GM08714 (cell line): ENCODE measurements around the gene ZNF70.

Experiments used
- H3K4me3 ChIP-seq: fragments of 200-500 bp; sonication (Bioruptor generic); 2 replicates; pipeline ENCODE4 v1.5.1; 2014; ENCODE audit warnings: mild to moderate bottlenecking, low read length, inconsistent platforms
- ZNF274 ChIP-seq: IDR thresholded peaks from 2 replicates; pipeline ENCODE4 v1.6.1; 2012; ENCODE audit warnings: mild to moderate bottlenecking, low read depth, low read length

ZNF70 gene

DNA sequence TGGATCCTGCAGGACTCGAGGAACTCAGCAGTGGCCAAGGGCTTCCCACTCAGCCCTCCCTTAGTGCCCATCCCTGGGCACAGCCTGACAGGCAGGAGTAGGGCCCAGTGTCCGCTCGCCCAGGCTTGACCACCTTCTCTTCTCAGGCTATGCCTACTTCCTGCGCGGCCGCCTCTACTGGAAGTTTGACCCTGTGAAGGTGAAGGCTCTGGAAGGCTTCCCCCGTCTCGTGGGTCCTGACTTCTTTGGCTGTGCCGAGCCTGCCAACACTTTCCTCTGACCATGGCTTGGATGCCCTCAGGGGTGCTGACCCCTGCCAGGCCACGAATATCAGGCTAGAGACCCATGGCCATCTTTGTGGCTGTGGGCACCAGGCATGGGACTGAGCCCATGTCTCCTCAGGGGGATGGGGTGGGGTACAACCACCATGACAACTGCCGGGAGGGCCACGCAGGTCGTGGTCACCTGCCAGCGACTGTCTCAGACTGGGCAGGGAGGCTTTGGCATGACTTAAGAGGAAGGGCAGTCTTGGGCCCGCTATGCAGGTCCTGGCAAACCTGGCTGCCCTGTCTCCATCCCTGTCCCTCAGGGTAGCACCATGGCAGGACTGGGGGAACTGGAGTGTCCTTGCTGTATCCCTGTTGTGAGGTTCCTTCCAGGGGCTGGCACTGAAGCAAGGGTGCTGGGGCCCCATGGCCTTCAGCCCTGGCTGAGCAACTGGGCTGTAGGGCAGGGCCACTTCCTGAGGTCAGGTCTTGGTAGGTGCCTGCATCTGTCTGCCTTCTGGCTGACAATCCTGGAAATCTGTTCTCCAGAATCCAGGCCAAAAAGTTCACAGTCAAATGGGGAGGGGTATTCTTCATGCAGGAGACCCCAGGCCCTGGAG lies 32.6 kb upstream of the ZNF70 start:
- no peak overlapping the region for H3K4me3 ChIP-seq
- no peak for TF ChIP-seq ZNF274

DNA sequence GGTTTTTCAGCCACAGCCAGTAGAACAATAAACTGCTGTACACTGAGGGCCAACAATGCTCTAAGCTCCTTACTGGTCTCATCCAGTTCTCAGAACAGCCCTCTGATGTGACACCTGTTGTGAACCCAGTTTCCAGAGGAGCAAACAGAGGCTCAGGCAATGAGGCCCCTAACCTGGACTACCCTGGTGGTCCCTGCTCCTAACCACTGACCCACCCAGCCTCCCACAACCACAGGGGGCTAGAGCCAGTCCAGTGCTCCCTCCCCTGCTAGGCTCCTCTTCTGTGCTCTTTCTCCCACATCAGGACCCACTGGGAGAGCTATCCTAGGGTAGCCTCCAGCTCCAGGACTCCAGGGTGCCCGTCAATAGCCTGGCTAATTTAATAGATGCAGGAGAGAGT lies 31.8 kb upstream of the ZNF70 start:
- no peak for TF ChIP-seq ZNF274

DNA sequence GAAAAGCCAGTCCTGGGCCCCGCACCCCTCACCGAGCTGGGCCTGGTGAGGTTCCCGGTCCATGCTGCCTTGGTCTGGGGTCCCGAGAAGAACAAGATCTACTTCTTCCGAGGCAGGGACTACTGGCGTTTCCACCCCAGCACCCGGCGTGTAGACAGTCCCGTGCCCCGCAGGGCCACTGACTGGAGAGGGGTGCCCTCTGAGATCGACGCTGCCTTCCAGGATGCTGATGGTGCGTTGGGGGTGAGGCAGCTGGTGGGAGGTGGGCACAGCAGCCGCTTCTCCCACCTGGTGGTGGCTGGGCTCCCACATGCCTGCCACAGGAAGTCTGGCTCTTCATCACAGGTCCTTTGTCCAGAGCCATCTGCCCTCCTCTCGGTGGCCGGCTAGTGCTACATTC lies 31.3 kb upstream of the ZNF70 start:
- TF ChIP-seq ZNF274 = no peak
- H3K4me3 ChIP-seq = no peak overlapping the region

More for the DNA sequence above, 31.8 kb upstream of the ZNF70 start:
- no peak overlapping the region for H3K4me3 ChIP-seq

DNA sequence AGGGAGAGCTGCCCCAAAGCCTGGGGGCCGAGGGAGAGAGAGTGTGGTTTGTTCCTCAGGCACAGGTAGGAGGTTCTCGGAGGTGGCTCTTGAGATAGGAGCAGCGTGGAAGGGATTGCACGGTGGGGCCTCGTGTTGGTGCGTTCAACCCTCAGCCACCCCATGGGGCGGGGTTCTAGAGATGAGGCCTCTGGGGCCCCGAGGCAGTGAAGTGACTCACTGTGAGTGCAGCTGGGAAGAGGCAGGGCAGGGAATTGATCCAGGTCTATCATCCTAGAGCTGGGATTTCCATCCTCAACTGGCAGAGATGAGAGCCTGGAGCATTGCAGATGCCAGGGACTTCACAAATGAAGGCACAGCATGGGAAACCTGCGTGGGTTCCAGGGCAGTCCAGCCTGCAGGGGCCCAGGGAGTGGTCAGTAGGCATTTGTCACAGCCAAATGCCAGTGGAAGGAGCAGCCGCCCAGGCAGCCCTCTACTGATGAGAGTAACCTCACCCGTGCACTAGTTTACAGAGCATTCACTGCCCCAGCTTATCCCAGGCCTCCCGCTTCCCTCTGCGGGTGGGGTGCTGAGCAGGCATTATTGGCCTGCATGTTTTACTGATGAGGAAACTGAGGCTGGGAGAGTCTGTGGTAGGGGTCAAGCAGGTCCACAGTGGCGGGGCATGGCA lies 30.7 kb upstream of the ZNF70 start:
- H3K4me3 ChIP-seq = no peak overlapping the region
- TF ChIP-seq ZNF274 = no peak

DNA sequence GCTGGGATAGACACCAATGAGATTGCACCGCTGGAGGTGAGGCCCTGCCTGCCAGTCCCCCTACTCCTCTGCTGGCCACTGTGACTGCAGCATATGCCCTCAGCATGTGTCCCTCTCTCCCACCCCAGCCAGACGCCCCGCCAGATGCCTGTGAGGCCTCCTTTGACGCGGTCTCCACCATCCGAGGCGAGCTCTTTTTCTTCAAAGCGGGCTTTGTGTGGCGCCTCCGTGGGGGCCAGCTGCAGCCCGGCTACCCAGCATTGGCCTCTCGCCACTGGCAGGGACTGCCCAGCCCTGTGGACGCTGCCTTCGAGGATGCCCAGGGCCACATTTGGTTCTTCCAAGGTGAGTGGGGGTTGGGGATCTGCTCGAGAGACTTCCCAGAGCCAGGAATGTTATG lies 30.2 kb upstream of the ZNF70 start:
- H3K4me3 ChIP-seq = no peak overlapping the region
- TF ChIP-seq ZNF274 = no peak

DNA sequence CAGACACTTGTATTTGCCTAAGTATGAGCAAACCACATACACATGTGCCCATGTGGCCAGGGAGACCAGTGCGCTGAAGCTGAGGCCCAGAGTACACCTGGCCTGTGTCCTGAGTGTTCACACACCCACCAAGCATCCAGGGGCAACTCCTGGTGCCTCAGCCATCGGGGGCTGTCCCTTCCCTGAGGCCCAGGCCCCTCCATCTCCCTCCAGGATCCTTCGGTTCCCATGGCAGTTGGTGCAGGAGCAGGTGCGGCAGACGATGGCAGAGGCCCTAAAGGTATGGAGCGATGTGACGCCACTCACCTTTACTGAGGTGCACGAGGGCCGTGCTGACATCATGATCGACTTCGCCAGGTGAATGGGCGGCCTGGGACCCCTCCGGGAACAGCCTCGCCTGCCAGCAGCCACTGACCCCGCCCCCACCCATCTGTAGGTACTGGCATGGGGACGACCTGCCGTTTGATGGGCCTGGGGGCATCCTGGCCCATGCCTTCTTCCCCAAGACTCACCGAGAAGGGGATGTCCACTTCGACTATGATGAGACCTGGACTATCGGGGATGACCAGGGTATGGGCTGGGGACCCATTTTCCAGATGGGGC lies 29.3 kb upstream of the ZNF70 start:
- TF ChIP-seq ZNF274 = no peak
- H3K4me3 ChIP-seq = no peak overlapping the region

DNA sequence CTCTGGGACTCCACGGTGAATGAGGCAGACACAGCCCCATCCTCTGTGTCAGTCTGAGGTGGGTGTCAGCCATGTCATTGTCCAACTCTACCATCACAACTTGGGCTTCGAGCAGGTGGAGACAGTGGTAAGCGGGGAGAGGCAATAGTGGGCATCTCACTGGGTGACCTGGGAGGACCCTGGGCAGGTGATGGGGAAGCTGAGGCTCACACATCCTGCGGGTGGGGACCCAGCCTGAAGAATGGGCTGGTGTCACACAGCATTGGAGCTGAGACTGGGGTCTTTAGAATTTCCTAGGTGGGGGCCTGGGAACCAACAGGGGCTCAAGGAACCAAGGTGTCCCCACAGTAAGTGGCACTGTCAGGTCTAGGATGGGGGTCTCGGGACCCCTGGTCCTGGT lies 28.8 kb upstream of the ZNF70 start:
- H3K4me3 ChIP-seq = no peak overlapping the region
- no peak for TF ChIP-seq ZNF274

DNA sequence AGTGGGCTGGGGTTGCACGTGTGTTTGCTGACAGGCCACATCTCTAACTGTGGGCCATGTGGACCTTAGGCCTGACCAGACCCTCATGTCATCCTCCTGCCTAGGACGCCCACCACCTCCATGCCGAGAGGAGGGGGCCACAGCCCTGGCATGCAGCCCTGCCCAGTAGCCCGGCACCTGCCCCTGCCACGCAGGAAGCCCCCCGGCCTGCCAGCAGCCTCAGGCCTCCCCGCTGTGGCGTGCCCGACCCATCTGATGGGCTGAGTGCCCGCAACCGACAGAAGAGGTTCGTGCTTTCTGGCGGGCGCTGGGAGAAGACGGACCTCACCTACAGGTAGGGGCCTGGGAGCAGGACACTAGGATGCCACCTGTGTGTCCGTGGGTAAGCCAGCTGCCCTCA lies 28.2 kb upstream of the ZNF70 start:
- no peak for TF ChIP-seq ZNF274
- H3K4me3 ChIP-seq = no peak overlapping the region

DNA sequence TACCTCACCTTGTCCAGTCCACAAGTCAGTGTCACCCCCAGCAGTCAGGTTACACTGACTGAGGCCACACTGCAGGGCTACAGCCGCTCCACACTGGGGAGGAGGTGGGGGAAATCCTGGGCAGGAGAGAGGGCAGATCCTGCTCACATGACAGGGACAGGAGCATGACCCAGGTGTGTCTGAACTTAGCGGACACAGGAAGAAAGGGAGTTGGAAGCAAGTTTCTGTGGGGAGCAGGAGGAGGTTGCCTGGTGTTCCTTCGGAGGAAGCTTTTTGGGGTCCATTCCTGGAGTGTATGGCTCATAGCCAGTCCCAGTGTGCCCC lies 27.6 kb upstream of the ZNF70 start:
- H3K4me3 ChIP-seq = no peak overlapping the region
- no peak for TF ChIP-seq ZNF274

DNA sequence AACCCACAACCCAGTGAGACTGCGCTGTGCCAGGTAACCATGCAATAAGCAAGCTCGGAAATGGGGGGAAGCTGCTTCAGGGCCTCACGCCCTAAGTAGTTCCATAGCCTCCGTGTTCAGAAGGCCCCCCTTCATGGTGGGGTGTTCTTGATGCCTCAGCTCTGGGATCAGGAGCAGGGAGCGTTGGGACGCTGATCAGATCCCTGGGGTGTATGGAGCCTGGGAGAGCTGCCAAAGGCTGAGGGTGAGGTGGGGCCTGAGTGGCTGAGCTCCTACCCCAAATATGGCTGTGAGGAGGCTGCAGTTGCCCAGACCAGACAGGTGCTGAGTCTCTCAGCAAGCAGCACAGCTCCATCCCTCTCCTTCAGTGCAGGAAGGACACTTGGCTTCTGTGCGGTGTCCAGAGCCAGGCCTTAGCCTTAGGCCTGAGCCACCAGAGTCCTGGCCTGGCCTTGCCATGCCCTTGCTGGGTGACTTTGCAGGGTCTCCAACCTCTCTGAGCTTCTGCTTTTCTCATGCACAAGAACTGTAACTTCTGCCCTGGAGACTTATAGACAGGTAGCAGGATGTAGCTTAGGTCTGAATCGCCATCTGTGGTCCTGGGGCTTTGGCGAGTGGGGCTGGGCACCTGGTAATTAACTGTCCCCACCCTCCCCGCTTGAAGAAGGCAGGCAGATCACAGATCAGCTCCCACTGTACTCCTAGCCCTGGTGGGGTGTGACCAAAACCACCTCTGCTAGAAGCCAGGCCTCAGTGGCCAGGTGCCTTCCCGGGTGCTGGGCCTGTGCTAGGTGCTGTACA lies 27.1 kb upstream of the ZNF70 start:
- TF ChIP-seq ZNF274 = no peak
- no peak overlapping the region for H3K4me3 ChIP-seq

DNA sequence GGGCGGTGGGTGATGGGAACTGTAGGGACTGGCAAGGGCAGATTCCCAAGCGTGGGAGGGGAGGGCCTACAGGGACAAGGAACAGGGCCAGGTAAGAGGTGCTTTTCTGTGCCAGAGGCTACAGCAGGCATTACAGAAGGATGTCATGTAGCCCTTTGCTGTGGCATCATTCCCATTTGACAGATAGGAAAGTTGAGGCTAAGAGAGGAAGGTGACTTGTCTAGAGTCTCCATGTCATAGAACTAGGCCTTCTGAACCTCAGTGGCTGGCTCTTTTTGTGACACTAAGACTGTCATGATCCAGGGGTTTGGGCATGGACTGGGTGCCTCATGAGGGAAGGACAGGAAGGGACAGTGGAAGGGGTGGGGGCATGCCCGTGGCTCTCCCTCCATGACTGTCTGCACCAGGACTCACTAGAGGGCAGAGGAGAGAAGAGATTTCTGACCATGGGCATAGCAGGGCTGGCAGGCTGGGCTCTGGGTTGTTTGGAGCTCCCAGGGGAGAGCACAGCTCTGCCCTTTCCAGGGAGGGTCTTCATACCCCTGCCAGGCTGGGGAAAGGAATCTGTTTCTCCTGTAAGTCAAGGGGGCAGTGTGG lies 25.0 kb upstream of the ZNF70 start:
- H3K4me3 ChIP-seq = no peak overlapping the region
- TF ChIP-seq ZNF274 = no peak

DNA sequence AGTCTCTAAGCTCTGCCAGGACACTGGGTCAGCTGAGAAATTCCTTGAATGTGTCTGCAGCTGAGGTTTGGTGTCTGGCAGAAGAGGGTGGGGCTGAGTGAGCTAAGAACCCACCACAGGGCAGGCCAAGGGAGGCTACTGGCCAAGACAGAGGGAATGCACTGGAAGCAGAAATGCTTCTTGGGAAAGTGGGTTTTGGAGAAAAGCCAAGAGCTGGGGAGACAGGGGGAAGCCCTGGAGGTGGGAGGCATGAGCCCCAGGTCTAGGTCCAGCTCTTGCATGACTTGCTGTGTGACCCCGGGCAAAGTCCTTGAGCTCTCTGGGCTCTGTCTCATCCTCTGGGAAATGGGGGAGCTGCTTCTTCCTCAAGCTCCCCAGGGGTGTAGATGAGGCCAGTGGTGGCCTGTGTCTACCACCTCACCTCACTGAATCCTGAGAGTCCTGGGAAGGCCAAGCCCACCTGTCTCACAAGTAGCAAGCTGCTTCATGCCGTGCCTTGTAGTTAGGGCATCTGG lies 24.1 kb upstream of the ZNF70 start:
- H3K4me3 ChIP-seq = no peak overlapping the region
- TF ChIP-seq ZNF274 = no peak

DNA sequence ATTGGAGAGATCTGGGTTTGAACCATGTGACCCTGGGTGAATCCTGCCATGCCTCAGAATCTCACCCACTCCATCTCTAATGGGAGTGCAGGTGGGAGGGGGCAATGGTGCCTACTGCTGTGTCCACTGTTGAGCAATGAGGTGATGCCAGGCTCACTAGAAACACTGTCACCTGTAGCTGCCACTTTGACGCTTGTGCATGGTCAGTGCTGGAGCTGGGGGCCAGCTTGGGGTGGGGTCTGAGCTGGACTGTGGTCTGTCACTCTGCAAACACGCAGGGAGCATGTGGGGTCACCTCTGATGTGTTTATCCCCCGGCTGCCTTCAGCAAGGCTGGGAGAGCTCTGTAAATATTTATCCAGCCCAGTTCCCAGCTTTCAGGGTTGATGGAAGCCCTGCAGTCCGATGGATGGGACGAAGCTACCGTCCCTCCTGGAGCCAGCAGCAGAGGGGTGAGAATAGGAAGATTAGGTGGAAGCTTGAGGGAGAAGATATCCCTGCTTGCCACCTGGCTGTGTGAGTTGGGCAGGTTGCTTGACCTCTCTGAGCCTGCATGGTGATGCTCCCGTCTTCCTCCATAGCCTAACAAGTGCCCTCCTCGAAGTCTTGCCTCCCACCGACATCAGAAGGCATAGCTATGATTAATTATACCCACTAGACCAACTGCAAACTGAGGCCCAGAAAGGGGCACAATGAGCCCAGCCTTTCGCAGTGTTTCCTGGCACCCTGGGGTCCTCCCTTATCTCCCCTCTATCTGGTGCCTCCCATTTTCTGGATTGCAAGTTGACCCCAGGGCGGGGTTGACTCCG lies 23.4 kb upstream of the ZNF70 start:
- no peak for TF ChIP-seq ZNF274
- no peak overlapping the region for H3K4me3 ChIP-seq
